Measurements from ENCODE around the gene MPI. TPM values are rescaled to one million over a fixed set of nuclear protein-coding genes. Genes with fewer than 3 reads are reported as not detected.
A peak's percentile ranks its signal among the peaks of the same experiment; 100 is the strongest.

The MPI gene
- polyA plus RNA-seq, 3 donors = 66.1 to 71.9 (median 69.4) TPM

- no peak for DNase-seq (ENCODE audit: extremely low read depth in 1 of 11, low read depth in 9 of 11, low spot score in 4 of 11)
These were observed 33.3 kb upstream of the MPI start for GRCh38 chr15:74856537-74856936.

DNA sequence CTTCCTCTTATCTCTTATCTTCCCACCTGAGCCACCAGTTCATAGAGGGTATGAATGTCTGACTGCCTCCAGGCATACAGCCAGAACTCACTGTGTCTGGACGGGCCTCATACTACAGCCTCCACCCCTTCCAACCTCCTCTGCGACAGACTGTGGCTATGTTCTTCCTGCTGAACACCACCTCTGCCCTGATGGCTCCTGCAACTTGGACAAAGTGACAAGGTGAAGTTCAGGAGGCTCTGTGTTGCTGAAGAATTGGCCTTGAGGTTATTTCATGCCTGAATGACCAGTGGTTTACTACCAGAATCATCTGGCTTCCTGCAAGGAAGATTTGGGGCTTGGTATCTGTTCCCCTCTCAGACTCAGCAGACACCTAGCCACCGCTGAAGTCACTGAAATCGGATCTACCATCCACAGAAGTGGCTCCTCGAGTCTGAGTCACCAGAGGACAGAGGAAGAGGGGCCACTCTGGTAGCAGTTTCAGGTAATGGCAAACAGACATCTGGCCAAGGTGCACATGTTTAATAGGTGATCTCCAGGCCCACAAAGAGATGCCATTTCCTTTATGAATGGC is 32.7 kb upstream of the MPI start:
- no peak for DNase-seq (ENCODE audit: extremely low read depth in 1 of 11, low read depth in 9 of 11, low spot score in 4 of 11)

DNA sequence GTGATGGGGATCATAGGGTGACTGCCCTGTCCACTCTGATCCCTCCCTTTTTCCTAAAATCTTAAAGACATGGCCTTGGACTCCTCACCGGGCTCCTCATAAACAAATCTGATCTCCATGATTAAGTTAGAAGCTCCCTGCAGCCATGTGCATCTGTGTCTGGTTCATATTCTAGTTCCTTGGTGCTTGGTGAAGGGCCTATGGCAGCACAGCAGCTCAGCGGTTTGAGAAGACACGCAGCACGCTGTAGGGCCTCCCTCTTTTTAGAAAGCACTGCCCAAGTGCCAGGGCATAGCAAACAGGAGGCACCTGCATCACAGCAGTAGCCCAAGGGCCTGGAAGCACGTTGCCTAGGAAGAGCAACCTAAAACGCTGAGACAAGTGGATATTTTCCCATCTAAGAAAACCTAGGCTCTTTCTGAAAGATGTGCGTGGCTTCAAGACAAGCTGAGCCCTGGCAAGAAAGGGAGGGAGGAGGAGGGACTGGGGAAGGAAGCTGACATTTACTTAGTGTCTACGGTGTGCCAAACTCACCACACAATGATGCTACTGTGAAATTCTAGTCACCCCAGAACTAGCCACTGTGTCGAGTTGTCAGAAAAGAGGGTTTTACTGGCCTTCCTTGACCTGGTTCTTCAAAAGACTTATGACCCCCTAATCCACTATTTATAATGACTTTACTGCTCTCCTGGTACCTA is 32.0 kb upstream of the MPI start:
- no peak for DNase-seq (ENCODE audit: extremely low read depth in 1 of 11, low read depth in 9 of 11, low spot score in 4 of 11)

DNA sequence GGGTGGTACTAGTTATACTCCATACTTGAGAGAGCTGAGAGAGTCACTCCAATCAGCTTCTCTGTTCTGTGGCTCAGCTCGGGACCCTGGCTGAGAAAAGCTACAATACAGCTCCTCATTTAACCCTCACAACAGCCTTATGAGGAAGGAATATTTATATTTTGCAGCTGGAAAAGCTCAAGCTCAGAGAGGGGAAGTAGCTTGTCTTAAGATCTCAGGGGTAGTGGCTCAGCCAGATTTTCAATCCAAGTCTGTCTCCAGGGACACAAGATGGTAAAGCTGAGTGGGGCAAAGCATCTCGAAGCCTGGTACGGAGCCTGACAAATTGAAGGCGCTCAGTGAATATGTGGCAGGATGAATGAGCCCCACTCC is 31.5 kb upstream of the MPI start:
- no peak for DNase-seq (ENCODE audit: extremely low read depth in 1 of 11, low read depth in 9 of 11, low spot score in 4 of 11)

GRCh38 chr15:74863239-74864056 is 26.4 kb upstream of the MPI start:
- DNase-seq (ENCODE audit: extremely low read depth in 1 of 11, low read depth in 9 of 11, low spot score in 4 of 11) = no peak

DNA sequence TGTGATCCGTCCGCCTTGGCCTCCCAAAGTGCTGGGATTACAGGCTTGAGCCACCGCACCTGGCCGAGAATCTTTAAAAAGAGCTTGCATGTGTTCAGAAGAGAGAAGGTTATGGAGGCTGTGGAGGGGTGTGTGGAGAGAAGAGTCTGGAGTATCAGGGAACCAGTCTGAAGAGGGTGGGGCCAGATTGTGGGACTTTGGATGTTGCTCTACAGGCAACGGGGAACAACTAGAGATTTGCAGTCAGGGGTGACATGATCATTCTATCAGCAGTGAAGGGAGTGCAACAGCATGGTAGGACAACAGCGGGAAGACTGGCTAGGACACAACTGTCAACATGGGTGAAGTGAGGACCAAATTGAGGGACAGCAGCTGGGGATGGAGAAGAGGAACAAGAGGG is 25.5 kb upstream of the MPI start:
- DNase-seq (ENCODE audit: extremely low read depth in 1 of 11, low read depth in 9 of 11, low spot score in 4 of 11) = no peak

GRCh38 chr15:74865316-74865715 is 24.5 kb upstream of the MPI start:
- DNase-seq (ENCODE audit: extremely low read depth in 1 of 11, low read depth in 9 of 11, low spot score in 4 of 11) = no peak

GRCh38 chr15:74866090-74866489 is 23.8 kb upstream of the MPI start:
- DNase-seq (ENCODE audit: extremely low read depth in 1 of 11, low read depth in 9 of 11, low spot score in 4 of 11) = no peak

- no peak for DNase-seq (ENCODE audit: extremely low read depth in 1 of 11, low read depth in 9 of 11, low spot score in 4 of 11)
These were observed 22.3 kb upstream of the MPI start for GRCh38 chr15:74867466-74868038.

DNA sequence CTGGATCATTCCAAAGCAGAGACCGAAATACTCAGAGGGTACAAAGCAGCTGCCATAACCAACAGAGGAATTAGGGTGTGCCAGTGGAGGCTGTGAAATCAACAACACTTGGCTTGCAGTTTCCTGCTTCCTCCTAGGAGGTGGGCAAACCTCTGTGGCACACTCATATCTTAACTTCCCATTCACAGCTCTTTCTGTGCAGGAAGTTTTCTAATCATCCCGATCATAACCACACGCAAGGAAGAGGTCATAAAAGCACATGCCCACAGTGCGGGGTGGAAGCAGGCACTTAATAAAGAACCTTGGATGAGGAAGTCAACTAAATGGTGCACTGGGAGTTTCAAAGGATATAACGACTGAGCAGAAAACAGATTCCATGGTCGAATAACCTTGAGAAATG is 21.8 kb upstream of the MPI start:
- DNase-seq (ENCODE audit: extremely low read depth in 1 of 11, low read depth in 9 of 11, low spot score in 4 of 11) = no peak

- no peak for DNase-seq (ENCODE audit: extremely low read depth in 1 of 11, low read depth in 9 of 11, low spot score in 4 of 11)
These were observed 20.5 kb upstream of the MPI start for GRCh38 chr15:74869372-74869725.

DNA sequence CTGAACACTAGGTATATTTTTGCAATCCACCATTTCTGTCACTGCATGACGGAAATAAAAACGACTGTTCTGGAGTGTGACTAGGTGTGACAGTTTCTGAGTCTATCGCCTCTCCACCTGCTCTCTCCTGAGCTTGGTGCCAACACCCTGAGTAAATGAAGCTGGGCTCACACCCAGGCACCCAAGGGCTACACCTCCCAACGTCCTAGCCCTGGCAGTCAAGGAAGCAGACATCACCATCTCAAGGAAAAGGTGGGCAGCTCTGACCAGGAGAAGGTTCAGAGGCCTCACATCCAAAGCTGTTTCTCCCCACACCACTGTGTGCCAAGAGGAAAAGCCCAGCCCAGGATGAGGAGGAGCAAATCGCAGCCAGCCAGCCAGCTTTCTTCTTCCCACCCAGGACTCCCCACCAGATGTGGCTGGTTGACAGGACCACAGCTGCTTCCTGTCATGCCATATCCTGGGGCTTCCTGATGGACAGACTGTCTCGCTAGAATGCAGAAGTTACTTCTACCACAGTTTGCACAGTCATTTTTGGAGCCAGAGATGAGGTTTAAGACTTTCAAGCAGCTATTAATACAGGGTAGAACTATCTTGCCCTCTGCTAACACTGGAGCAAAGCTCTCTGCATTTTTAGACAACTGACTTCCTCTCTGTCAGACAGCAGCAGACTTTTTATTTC is 20.0 kb upstream of the MPI start:
- DNase-seq (ENCODE audit: extremely low read depth in 1 of 11, low read depth in 9 of 11, low spot score in 4 of 11) = no peak

- no peak for DNase-seq (ENCODE audit: extremely low read depth in 1 of 11, low read depth in 9 of 11, low spot score in 4 of 11)
These were observed 19.2 kb upstream of the MPI start for GRCh38 chr15:74870436-74871215.

GRCh38 chr15:74872702-74873035 is 17.2 kb upstream of the MPI start:
- no peak for DNase-seq (ENCODE audit: extremely low read depth in 1 of 11, low read depth in 9 of 11, low spot score in 4 of 11)

DNA sequence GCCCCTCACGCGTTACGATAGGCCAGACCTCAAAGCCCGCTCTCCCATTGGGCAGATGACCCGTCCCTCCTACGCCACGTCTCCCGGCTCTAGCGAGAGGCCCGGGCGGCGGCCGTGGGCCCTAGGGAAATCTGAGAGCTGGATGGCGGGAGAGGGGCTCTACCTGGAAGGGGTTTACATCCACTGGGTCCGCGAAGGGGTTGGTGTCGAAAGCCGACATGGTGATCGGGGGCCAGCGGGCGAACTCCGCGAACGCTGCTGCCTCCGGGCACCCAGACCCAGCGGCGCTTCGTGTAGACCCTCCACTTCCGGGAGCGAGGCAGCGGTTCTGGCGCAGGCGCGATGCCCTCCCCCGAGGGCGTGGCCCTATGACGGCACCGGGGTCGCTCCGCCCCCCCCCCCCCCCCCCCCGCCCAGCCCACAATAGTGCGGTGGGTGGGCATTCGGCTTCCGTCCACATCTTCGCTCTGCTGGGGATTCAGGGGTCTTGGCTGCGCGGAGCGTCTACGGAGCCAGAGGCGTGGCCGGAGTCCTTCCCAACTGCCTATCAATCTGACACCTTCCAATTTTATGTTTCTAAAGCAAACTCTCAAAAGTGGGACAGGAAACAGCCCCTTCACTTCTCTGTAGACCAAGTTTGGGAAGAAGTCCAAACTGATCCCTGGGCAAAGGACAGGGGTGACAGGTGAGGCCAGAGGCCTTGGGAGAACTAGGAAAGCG is 16.6 kb upstream of the MPI start, which contains the start of gene SCAMP2:
Gene SCAMP2 (minus strand): TSS at position 330 of the 720 bp plus-strand sequence. CDS start 110 bp downstream, at position 220.
- DNase-seq (ENCODE audit: extremely low read depth in 1 of 11, low read depth in 9 of 11, low spot score in 4 of 11) = peak; percentile 83 to 95 (median 93)

DNA sequence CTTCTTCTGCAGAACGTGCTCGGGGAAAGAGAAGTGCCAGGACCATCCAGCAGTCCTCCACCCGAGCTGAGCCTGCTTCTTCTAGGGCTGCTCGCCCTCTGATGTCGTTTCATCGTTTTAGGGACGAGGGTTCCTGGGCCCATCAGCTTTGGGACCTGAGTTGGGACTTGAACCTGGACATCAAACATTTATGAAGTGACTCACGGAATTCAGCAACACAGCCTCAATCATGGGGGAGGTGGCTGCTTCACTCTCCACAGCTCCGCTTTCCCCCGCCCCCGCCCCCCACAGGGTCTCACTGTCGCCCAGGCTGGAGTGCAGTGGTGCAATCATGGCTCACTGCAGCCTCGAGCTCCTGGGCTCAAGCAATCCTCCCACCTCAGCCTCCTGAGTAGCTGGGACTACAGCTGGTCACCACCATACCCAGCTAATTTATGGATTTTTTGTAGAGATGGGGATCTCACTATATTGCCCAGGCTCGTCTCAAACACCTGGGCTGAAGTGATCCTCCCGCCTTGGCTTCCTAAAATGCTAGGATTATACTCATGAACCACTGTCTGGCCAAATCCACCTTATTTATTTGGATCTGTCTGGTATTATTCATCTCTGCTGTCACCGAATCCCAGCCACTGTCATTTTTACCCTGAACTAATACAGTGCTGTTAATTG is 16.0 kb upstream of the MPI start:
- no peak for DNase-seq (ENCODE audit: extremely low read depth in 1 of 11, low read depth in 9 of 11, low spot score in 4 of 11)

- no peak for DNase-seq (ENCODE audit: extremely low read depth in 1 of 11, low read depth in 9 of 11, low spot score in 4 of 11)
These were observed 11.6 kb upstream of the MPI start for GRCh38 chr15:74878273-74878672.

DNA sequence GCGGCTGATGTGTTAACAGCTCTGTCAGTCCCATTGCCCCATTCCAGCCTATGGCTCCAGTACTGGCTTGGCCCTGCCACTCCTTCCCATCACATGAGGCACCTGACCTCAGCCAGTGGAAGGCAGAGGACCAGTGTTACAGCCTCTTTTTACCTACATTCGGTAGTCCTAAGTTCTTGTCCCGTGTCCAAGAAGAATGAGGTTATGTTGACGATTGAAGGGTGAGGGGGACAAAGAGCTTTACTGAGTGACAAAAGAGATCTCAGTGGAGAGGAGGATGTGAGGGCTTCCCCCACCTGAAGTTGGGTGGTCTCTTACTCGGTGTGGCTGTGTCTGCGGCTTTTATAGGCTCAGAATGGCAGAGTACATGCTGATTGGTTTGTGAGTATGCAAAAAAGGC is 7.3 kb upstream of the MPI start:
- no peak for DNase-seq (ENCODE audit: extremely low read depth in 1 of 11, low read depth in 9 of 11, low spot score in 4 of 11)

All from renal cortex interstitium (tissue), 11 donors.